Lung (tissue), 12 donors: ENCODE measurements around the gene NPEPL1. TPM values are rescaled to one million over a fixed set of nuclear protein-coding genes. Genes with fewer than 3 reads are reported as not detected.

Experiments
- ATAC-seq: fragments of 200-7000 bp; cut with Tn5 transposase; one replicate; pipeline ENCODE4 v1.9.1; 2020; ENCODE audit warnings: moderate number of reproducible peaks; ENCODE audit not compliant: insufficient read depth, low FRiP score
- DNase-seq, 3 donors: peaks; one replicate each; pipeline ENCODE4 v3.0.0-alpha.2; 2013 to 2017
- H3K27ac ChIP-seq, 2 donors: one replicate each; pipeline ENCODE4 v1.5.1; 2013; ENCODE audit warnings: mild to moderate bottlenecking in 2 of 2, moderate library complexity in 2 of 2, control low read depth in 1 of 2, inconsistent platforms in 1 of 2, low read depth in 1 of 2, low read length in 1 of 2
- H3K27me3 ChIP-seq, 3 donors: one replicate each; pipeline ENCODE4 v1.5.1; 2013; ENCODE audit warnings: low read length in 2 of 3; ENCODE audit not compliant: control insufficient read depth in 3 of 3, insufficient read depth in 3 of 3
- H3K36me3 ChIP-seq, 4 donors: one replicate each; pipeline ENCODE4 v1.5.1; 2013; ENCODE audit warnings: low read length in 4 of 4, mild to moderate bottlenecking in 1 of 4, moderate library complexity in 1 of 4; ENCODE audit not compliant: control insufficient read depth in 4 of 4, insufficient read depth in 4 of 4
- H3K4me1 ChIP-seq, 5 donors: one replicate each; pipeline ENCODE4 v1.5.1; 2013; ENCODE audit warnings: low read length in 5 of 5, mild to moderate bottlenecking in 2 of 5, moderate library complexity in 1 of 5; ENCODE audit not compliant: control insufficient read depth in 5 of 5, insufficient read depth in 5 of 5
- H3K4me3 ChIP-seq: one replicate; pipeline ENCODE4 v1.5.1; 2013; ENCODE audit warnings: mild to moderate bottlenecking, control low read depth, moderate library complexity
- H3K9ac ChIP-seq, 2 donors: one replicate each; pipeline ENCODE4 v1.5.1; 2013; ENCODE audit warnings: low read length in 2 of 2, control low read depth in 1 of 2; ENCODE audit not compliant: insufficient read depth in 1 of 2
- H3K9me3 ChIP-seq, 4 donors: one replicate each; pipeline ENCODE4 v1.5.1; 2013; ENCODE audit warnings: low read length in 3 of 4, mild to moderate bottlenecking in 1 of 4, moderate library complexity in 1 of 4; ENCODE audit not compliant: control insufficient read depth in 4 of 4, insufficient read depth in 3 of 4
- CTCF ChIP-seq: IDR thresholded peaks from 2 replicates; pipeline ENCODE4 v1.5.1; 2012; ENCODE audit warnings: mild to moderate bottlenecking; ENCODE audit errors: control extremely low read depth, extremely low read depth
- WGBS, 2 donors: extraction: QIAGEN DNeasy Blood & Tissue Kit; methylation state at CpG; one replicate each; pipeline ENCODE4 v1.1.7; 2013; 5-methylcytosine and 5-hydroxymethylcytosine counted together
- polyA plus RNA-seq, 2 donors: library from polyadenylated mRNA; stranded (reverse); fragments of 200-250 nt; gene quantifications; one replicate each; pipeline ENCODE4 v1.2.1, GENCODE V29; 2013
- total RNA-seq, 2 donors: library from RNA; depleted of rRNA in 1 of 2; stranded (reverse); fragments of >200 nt in 1 of 2; gene quantifications; one replicate each; pipeline ENCODE4 v1.2.1, GENCODE V29; 2014 to 2021
- donor health status: control.
- donor health status: control.
- donor health status: Bipolar disorder and iron deficiency.
- donor health status: healthy.
- donor health status: DM: yes; HTN: yes; CAD: no.

Gene NPEPL1
- total and polyA plus RNA-seq, 4 donors, result 24.3 to 46.2 (median 41.2) TPM

- peaks cover 0 to 3% (median 3%) of the 10 kb centered on the region in 3 donors for H3K27me3 ChIP-seq
- H3K4me1 ChIP-seq, result no peaks in the 10 kb centered on the region
- TF ChIP-seq CTCF, result no peak
- H3K36me3 ChIP-seq, result no peaks in the 10 kb centered on the region
- H3K4me3 ChIP-seq, result no peak overlapping the region
- peaks cover 0 to 4% (median 0%) of the 10 kb centered on the region in 4 donors for H3K9me3 ChIP-seq
- H3K27ac ChIP-seq, result no peak overlapping the region
- DNase-seq, result no peak
- WGBS, 2 donors, result 63 to 92% methylated on average over 2 of the region's 2 CpGs
- no peak for ATAC-seq
- no peak overlapping the region for H3K9ac ChIP-seq
These were observed 38.6 kb downstream of the NPEPL1 start for GRCh38 chr20:58731192-58731591.

- Histone ChIP-seq H3K4me3 (no peak overlapping the region), H3K27ac (no peak overlapping the region), H3K27me3 (peaks cover 0 to 3% (median 3%) of the 10 kb centered on the region in 3 donors), H3K9me3 (peaks cover 0 to 5% (median 0%) of the 10 kb centered on the region in 4 donors), H3K4me1 (peaks cover 0 to under 1% (median 0%) of the 10 kb centered on the region in 5 donors), H3K36me3 (no peaks in the 10 kb centered on the region), H3K9ac (no peak overlapping the region)
- WGBS, 2 donors, result 86 to 89% methylated on average over 1 of the region's 1 CpG
- no peak for TF ChIP-seq CTCF
- ATAC-seq, result no peak
- DNase-seq, result no peak
These were observed 44.6 kb downstream of the NPEPL1 start for GRCh38 chr20:58737198-58737597.

- H3K36me3 ChIP-seq, result no peaks in the 10 kb centered on the region
- peaks cover 0 to 24% (median 0%) of the 10 kb centered on the region in 5 donors for H3K4me1 ChIP-seq
- no peak for DNase-seq
- no peak for TF ChIP-seq CTCF
- no peak overlapping the region for H3K9ac ChIP-seq
- 85 to 90% methylated on average over 10 of the region's 10 CpGs for WGBS, 2 donors
- H3K4me3 ChIP-seq, result no peak overlapping the region
- H3K9me3 ChIP-seq, result peaks cover 0 to 5% (median 0%) of the 10 kb centered on the region in 4 donors
- H3K27ac ChIP-seq, result no peak overlapping the region
- ATAC-seq, result no peak
- peaks cover 0 to 3% (median 0%) of the 10 kb centered on the region in 3 donors for H3K27me3 ChIP-seq
These were observed 48.0 kb downstream of the NPEPL1 start for GRCh38 chr20:58740356-58741308.
